Fibroblast of villous mesenchyme (primary cell): ENCODE data around the gene SERP1. TPM values are rescaled to one million over a fixed set of nuclear protein-coding genes. Genes with fewer than 3 reads are reported as not detected.

Source experiments
- DNase-seq: peaks from one replicate; pipeline ENCODE4 v3.0.0-alpha.2; 2010; ENCODE audit warnings: low read depth
- H3K4me3 ChIP-seq: 2 replicates; pipeline ENCODE4 v1.5.1; 2011; ENCODE audit warnings: low read depth, mild to moderate bottlenecking, low read length
- CTCF ChIP-seq: IDR thresholded peaks from 2 replicates; pipeline ENCODE4 v1.5.1; 2012; ENCODE audit warnings: low read depth, mild to moderate bottlenecking, low read length; ENCODE audit not compliant: insufficient read depth
- total RNA-seq: library from RNA; depleted of rRNA; stranded (reverse); fragments of >200 nt; gene quantifications from 2 replicates; pipeline ENCODE4 v1.2.3, GENCODE V29; 2012

SERP1 gene
- total RNA-seq, 1 donor = 151 TPM

- DNase-seq = no peak
- H3K4me3 ChIP-seq = no peak overlapping the region
- TF ChIP-seq CTCF = no peak
These were observed 51.8 kb downstream of the SERP1 start for GRCh38 chr3:150494411-150494977.

Other genes with a start within 250 kb of the SERP1 start
- gene TSC22D2, start 138.2 kb downstream of the SERP1 start, total RNA-seq = 14.2 and 16.4 TPM in 2 replicates
- gene EIF2A, start 291 bp upstream of the SERP1 start, total RNA-seq = 147 and 156 TPM in 2 replicates
- 112 and 186 TPM in 2 replicates for gene SELENOT, start 56.8 kb upstream of the SERP1 start, total RNA-seq
- 0.32 and 0.43 TPM in 2 replicates for gene ERICH6, start 157.4 kb upstream of the SERP1 start, total RNA-seq
- gene SIAH2, start 216.7 kb upstream of the SERP1 start, total RNA-seq = 30.2 and 63.8 TPM in 2 replicates